ENCODE results near the gene COLEC11.
"Not testable (repeated sequence)": the region's sequence is repeated elsewhere in the genome, so short reads cannot be mapped to it uniquely, and the experiment has no call there.

Gene COLEC11

DNA sequence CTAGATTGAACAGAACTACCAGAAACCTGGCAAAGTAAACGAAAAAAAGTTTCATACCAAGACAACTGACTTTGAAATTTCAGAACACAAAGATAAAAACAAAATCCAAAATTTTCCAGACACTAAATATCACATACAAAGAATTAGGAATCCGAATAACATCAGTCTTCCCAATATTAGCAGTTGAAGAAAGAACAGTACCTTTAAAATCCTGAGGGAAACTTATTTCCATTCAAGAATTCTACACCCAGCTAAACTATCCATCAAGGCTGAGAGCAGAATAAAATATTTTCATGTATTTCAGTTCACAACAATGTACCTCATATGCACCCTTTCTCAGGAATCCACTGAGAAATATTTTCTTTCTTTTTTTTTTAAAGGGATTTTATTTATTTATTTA is 19.8 kb downstream of the COLEC11 start:
- ATAC-seq = not testable (repeated sequence)

DNA sequence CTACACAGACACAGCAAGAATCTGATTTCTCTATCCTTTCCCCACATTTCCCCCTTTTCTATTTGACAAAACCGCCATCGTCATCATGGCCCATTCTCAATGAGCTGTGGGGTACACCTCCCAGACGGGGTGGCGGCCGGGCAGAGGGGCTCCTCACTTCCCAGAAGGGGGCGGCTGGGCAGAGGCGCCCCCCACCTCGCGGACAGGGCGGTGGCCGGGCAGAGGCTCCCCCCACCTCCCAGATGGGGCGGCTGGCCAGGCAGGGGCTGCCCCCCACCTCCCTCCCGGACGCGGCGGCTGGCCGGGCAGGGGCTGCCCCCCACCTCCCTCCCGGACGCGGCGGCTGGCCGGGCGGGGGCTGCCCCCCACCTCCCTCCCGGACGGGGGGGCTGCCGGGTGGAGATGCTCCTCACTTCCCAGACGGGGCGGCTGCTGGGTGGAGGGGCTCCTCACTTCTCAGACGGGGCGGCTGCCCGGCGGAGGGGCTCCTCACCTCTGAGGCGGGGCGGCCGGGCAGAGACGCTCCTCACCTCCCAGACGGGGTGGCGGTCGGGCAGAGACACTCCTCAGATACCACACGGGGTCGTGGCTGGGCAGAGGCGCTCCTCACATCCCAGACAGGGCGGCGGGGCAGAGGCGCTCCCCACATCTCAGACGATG is 20.8 kb downstream of the COLEC11 start:
- ATAC-seq = not testable (repeated sequence)

DNA sequence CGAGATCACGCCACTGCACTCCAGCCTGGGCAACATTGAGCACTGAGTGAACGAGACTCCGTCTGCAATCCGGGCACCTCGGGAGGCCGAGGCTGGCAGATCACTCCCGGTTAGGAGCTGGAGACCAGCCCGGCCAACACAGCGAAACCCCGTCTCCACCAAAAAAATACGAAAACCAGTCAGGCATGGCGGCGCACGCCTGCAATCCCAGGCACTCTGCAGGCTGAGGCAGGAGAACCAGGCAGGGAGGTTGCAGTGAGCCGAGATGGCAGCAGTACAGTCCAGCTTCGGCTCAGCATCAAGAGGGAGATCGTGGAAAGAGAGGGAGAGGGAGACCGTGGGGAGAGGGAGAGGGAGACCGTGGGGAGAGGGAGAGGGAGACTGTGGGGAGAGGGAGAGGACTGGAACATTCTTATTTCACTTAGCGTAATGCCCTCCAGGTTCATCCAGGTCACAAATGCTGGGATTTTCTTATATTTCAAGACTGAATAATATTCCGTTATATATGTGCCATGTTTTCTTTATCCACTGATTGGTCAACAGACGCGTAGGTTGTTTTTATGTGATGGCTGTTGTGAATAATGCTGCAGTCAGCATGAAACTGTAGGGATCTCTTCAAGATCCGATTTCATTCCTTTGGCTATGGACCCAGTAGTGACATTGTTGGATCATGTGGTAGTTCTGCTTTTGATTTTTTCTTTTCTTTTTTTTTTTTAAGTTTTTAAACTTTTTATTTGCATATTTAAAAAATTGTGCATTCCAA is 21.7 kb downstream of the COLEC11 start:
- ATAC-seq = not testable (repeated sequence)

DNA sequence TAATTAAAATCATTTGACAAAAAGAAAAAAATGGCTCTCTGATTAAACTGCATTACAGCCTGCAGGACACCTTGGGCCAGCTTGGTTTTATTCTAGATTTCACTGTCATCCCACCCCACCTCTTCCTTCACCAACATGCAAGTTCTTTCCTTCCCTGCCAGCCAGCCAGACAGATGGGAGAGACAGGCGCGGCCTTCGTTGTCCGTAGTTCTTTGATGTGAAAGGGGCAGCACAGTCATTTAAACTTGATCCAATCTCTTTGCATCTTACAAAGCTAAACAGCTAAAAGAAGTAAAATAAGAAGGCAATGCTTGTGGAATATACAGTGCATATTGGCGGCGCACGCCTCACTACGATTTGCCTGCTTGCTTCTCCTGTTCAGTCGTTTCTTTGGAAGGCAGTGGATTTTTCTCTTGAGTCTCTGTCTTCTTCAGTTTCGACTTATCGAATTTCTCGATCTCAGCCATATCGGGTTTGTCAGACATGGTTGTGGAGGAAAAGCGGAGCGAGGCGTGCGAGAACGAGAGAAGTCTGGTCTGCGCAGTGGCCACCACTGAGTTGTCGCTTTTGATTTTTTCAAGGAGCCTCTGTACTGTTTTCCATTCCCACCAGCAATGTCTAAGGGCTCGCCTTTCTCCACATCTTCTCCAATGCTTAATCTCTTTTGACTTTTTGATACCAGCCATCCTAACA is 22.4 kb downstream of the COLEC11 start:
- TF ChIP-seq ZFP3 (CRISPR knock-in tag; IDR thresholded peaks at IDR 0.05) (no peak), CSDC2 (CRISPR knock-in tag; IDR thresholded peaks at IDR 0.05) (no peak), ISL1 (CRISPR knock-in tag; IDR thresholded peaks at IDR 0.05) (no peak), SNAI2 (CRISPR knock-in tag; IDR thresholded peaks at IDR 0.05) (no peak), TCF4 (CRISPR knock-in tag; IDR thresholded peaks at IDR 0.05; ENCODE audit: borderline replicate concordance) (no peak), ZNF70 (CRISPR knock-in tag; IDR thresholded peaks at IDR 0.05) (no peak), PPARA (CRISPR knock-in tag; IDR thresholded peaks at IDR 0.05; ENCODE audit: borderline replicate concordance) (no peak), ZFP30 (CRISPR knock-in tag; IDR thresholded peaks at IDR 0.05) (no peak), ZNF8 (CRISPR knock-in tag; IDR thresholded peaks at IDR 0.05) (no peak), GLIS3 (CRISPR knock-in tag; IDR thresholded peaks at IDR 0.05) (no peak), ZC3H10 (CRISPR knock-in tag; IDR thresholded peaks at IDR 0.05) (no peak), OSR1 (CRISPR knock-in tag; IDR thresholded peaks at IDR 0.05) (no peak), TOX (CRISPR knock-in tag; IDR thresholded peaks at IDR 0.05; ENCODE audit: borderline replicate concordance) (no peak), BACH2 (CRISPR knock-in tag; IDR thresholded peaks at IDR 0.05; ENCODE audit: borderline replicate concordance) (no peak), RARB (CRISPR knock-in tag; IDR thresholded peaks at IDR 0.05) (no peak)
- TF ChIP-seq, protein P1, sequence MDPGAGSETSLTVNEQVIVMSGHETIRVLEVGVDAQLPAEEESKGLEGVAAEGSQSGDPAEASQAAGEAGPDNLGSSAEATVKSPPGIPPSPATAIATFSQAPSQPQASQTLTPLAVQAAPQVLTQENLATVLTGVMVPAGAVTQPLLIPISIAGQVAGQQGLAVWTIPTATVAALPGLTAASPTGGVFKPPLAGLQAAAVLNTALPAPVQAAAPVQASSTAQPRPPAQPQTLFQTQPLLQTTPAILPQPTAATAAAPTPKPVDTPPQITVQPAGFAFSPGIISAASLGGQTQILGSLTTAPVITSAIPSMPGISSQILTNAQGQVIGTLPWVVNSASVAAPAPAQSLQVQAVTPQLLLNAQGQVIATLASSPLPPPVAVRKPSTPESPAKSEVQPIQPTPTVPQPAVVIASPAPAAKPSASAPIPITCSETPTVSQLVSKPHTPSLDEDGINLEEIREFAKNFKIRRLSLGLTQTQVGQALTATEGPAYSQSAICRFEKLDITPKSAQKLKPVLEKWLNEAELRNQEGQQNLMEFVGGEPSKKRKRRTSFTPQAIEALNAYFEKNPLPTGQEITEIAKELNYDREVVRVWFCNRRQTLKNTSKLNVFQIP (CRISPR knock-in tag; IDR thresholded peaks at IDR 0.05; ENCODE audit: borderline replicate concordance, low read depth) = no peak
- TF ChIP-seq, protein P2, sequence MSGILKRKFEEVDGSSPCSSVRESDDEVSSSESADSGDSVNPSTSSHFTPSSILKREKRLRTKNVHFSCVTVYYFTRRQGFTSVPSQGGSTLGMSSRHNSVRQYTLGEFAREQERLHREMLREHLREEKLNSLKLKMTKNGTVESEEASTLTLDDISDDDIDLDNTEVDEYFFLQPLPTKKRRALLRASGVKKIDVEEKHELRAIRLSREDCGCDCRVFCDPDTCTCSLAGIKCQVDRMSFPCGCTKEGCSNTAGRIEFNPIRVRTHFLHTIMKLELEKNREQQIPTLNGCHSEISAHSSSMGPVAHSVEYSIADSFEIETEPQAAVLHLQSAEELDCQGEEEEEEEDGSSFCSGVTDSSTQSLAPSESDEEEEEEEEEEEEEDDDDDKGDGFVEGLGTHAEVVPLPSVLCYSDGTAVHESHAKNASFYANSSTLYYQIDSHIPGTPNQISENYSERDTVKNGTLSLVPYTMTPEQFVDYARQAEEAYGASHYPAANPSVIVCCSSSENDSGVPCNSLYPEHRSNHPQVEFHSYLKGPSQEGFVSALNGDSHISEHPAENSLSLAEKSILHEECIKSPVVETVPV (CRISPR knock-in tag; IDR thresholded peaks at IDR 0.05) = no peak
- TF ChIP-seq, protein P3, sequence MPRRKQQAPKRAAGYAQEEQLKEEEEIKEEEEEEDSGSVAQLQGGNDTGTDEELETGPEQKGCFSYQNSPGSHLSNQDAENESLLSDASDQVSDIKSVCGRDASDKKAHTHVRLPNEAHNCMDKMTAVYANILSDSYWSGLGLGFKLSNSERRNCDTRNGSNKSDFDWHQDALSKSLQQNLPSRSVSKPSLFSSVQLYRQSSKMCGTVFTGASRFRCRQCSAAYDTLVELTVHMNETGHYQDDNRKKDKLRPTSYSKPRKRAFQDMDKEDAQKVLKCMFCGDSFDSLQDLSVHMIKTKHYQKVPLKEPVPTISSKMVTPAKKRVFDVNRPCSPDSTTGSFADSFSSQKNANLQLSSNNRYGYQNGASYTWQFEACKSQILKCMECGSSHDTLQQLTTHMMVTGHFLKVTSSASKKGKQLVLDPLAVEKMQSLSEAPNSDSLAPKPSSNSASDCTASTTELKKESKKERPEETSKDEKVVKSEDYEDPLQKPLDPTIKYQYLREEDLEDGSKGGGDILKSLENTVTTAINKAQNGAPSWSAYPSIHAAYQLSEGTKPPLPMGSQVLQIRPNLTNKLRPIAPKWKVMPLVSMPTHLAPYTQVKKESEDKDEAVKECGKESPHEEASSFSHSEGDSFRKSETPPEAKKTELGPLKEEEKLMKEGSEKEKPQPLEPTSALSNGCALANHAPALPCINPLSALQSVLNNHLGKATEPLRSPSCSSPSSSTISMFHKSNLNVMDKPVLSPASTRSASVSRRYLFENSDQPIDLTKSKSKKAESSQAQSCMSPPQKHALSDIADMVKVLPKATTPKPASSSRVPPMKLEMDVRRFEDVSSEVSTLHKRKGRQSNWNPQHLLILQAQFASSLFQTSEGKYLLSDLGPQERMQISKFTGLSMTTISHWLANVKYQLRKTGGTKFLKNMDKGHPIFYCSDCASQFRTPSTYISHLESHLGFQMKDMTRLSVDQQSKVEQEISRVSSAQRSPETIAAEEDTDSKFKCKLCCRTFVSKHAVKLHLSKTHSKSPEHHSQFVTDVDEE (CRISPR knock-in tag; IDR thresholded peaks at IDR 0.05) = no peak
- TF ChIP-seq, protein P4, sequence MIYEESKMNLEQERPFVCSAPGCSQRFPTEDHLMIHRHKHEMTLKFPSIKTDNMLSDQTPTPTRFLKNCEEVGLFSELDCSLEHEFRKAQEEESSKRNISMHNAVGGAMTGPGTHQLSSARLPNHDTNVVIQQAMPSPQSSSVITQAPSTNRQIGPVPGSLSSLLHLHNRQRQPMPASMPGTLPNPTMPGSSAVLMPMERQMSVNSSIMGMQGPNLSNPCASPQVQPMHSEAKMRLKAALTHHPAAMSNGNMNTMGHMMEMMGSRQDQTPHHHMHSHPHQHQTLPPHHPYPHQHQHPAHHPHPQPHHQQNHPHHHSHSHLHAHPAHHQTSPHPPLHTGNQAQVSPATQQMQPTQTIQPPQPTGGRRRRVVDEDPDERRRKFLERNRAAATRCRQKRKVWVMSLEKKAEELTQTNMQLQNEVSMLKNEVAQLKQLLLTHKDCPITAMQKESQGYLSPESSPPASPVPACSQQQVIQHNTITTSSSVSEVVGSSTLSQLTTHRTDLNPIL (CRISPR knock-in tag; IDR thresholded peaks at IDR 0.05; ENCODE audit: low read depth) = no peak
- ATAC-seq = no peak
